ENCODE measurements around the gene TRIP10. TPM values are rescaled to one million over a fixed set of nuclear protein-coding genes. Genes with fewer than 3 reads are reported as not detected.

The TRIP10 gene
- total and polyA plus RNA-seq, 2 of the 8 experiments (the other 6 are each of a cell fraction or from before 2014, with no cell fraction given), result 27.8 to 69.5 TPM

DNA sequence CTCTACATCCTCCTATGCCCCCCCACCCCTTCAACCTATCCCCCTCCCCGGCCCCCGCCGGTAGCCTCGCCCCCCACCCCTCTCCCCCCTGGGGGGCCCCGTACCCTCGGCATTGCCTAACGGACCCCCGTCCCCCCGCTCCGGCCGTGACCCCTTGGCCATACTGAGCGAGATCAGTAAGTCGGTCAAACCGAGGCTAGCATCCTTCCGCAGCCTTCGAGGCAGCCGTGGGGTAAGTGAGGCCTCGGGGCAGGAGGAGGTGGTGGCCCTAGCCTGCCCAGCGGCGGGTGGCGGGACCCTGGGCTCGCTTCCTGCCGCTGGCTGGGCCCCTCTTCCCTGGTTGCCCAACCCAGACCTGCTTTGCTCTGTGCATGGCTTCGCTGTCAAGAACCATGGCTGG is 6.5 kb downstream of the TRIP10 start (continued):
- no peak for TF ChIP-seq CHD7 (IDR thresholded peaks at IDR 0.05; ENCODE audit: insufficient replicate concordance, low read length)
- TF ChIP-seq TCF12 (IDR thresholded peaks at IDR 0.05; ENCODE audit: low read depth, low read length), result no peak
- no peak for TF ChIP-seq BRCA1 (IDR thresholded peaks at IDR 0.05; ENCODE audit: low read depth, low read length)
- no peak for TF ChIP-seq POU5F1 (IDR thresholded peaks at IDR 0.05; ENCODE audit: low read depth, low read length)
